H1 (cell line): Measurements from ENCODE around the gene ZWILCH. TPM values are rescaled to one million over a fixed set of nuclear protein-coding genes. Genes with fewer than 3 reads are reported as not detected.

Experiments
- CTCF ChIA-PET: fragments of 300-600 bp; sonication (Branson Sonifier 250); formaldehyde crosslinking; loops from one replicate; lab custom pipeline; 2021; ENCODE audit not compliant: partially characterized antibody; lab: Charles Lee
- POLR2A ChIA-PET: fragments of 300-600 bp; sonication (Branson Sonifier 250); formaldehyde crosslinking; loops from one replicate; lab custom pipeline; 2021; ENCODE audit warnings: inconsistent platforms; ENCODE audit not compliant: partially characterized antibody; lab: Charles Lee
- DNase-seq, 2 experiments: peaks; one replicate each; pipeline versions ENCODE4 v3.0.0 to v3.0.0-alpha.2; 2010 to 2022; ENCODE audit warnings: low spot score in 2 of 2, low read depth in 1 of 2, mixed read lengths in 1 of 2
- FAIRE-seq: peaks from 2 replicates; lab custom pipeline; 2011; peaks lifted over from hg19 to GRCh38; lab: Jason Lieb, UNC
- H2AFZ ChIP-seq: 2 replicates; pipeline ENCODE4 v1.8.1; 2012; ENCODE audit warnings: low read length, inconsistent platforms
- H2AK5ac ChIP-seq: 2 replicates; pipeline ENCODE4 v1.6.1; 2013; ENCODE audit warnings: low read depth, low read length
- H2BK120ac ChIP-seq: replicated peaks from 2 replicates; pipeline ENCODE3; 2013; ENCODE audit warnings: low read depth, low read length, inconsistent platforms
- H2BK12ac ChIP-seq: 2 replicates; pipeline ENCODE4 v1.6.1; 2013; ENCODE audit warnings: low read depth, low read length
- H2BK15ac ChIP-seq: 2 replicates; pipeline ENCODE4 v1.6.1; 2013; ENCODE audit warnings: low read length
- H2BK20ac ChIP-seq: 2 replicates; pipeline ENCODE4 v1.6.1; 2013; ENCODE audit warnings: low read length
- H2BK5ac ChIP-seq: 2 replicates; pipeline ENCODE4 v1.6.1; 2013; ENCODE audit warnings: low read depth, low read length
- H3K14ac ChIP-seq: 2 replicates; pipeline ENCODE4 v1.6.1; 2013; ENCODE audit warnings: inconsistent platforms; ENCODE audit not compliant: insufficient read length
- H3K18ac ChIP-seq: 2 replicates; pipeline ENCODE4 v1.6.1; 2013; ENCODE audit warnings: low read length; ENCODE audit errors: extremely low read depth
- H3K23ac ChIP-seq: 2 replicates; pipeline ENCODE4 v1.6.1; 2013; ENCODE audit warnings: inconsistent platforms; ENCODE audit not compliant: insufficient read length
- H3K23me2 ChIP-seq: 2 replicates; pipeline ENCODE4 v1.6.1; 2013; ENCODE audit warnings: low read depth, low read length
- H3K27ac ChIP-seq: 2 replicates; pipeline ENCODE4 v1.6.1; 2011; ENCODE audit warnings: low read depth, low read length, inconsistent platforms
- H3K27me3 ChIP-seq, 4 experiments: replicated peaks in 1 of 4; 1 replicate in 1 of 4; 2 replicates in 3 of 4; pipeline versions ENCODE4 v1.6.1 to v1.8.1; 2011 to 2013; ENCODE audit warnings: low read length in 3 of 4, mild to moderate bottlenecking in 3 of 4, inconsistent platforms in 2 of 4, mixed read lengths in 2 of 4, moderate library complexity in 1 of 4; ENCODE audit not compliant: control insufficient read depth in 3 of 4, insufficient read depth in 3 of 4; ENCODE audit errors: extremely low read depth in 1 of 4
- H3K36me3 ChIP-seq, 4 experiments: 2 replicates each; pipeline versions ENCODE4 v1.6.1 to v1.8.1; 2011 to 2013; ENCODE audit warnings: mild to moderate bottlenecking in 4 of 4, low read length in 3 of 4, moderate library complexity in 2 of 4, control low read depth in 1 of 4, inconsistent platforms in 1 of 4; ENCODE audit not compliant: insufficient read depth in 4 of 4, control insufficient read depth in 2 of 4
- H3K4ac ChIP-seq: replicated peaks from 2 replicates; pipeline ENCODE3; 2013; ENCODE audit warnings: low read length, low read depth, mixed read lengths, inconsistent platforms; ENCODE audit not compliant: insufficient read length
- H3K4me1 ChIP-seq, 4 experiments: replicated peaks in 1 of 4; 1 replicate in 1 of 4; 2 replicates in 3 of 4; pipeline versions ENCODE4 v1.6.1 to v1.8.1; 2011 to 2013; ENCODE audit warnings: low read length in 3 of 4, inconsistent platforms in 2 of 4, mixed read lengths in 1 of 4; ENCODE audit not compliant: insufficient read depth in 4 of 4, control insufficient read depth in 3 of 4
- H3K4me2 ChIP-seq, 2 experiments: 2 replicates each; pipeline versions ENCODE4 v1.6.1 to v1.8.1; 2011 to 2013; ENCODE audit warnings: low read depth in 2 of 2, low read length in 2 of 2, control low read depth in 1 of 2, inconsistent platforms in 1 of 2, mild to moderate bottlenecking in 1 of 2; ENCODE audit not compliant: insufficient read depth in 1 of 2
- H3K4me3 ChIP-seq, 4 experiments: fragments of 200-600, 300-600 bp in 1 of 4; sonication (generic), shearing (Covaris generic), sonication (Bioruptor Twin) in 1 of 4; 2 replicates each; pipeline versions ENCODE4 v1.5.1 to v1.8.1; 2011 to 2016; ENCODE audit warnings: low read length in 4 of 4, low read depth in 3 of 4, control low read depth in 2 of 4, inconsistent platforms in 2 of 4, mild to moderate bottlenecking in 2 of 4, mixed read lengths in 1 of 4, moderate library complexity in 1 of 4; ENCODE audit not compliant: insufficient read depth in 2 of 4; ENCODE audit errors: extremely low read depth in 1 of 4
- H3K56ac ChIP-seq: replicated peaks from 2 replicates; pipeline ENCODE3; 2013; ENCODE audit warnings: low read depth, mild to moderate bottlenecking, mixed read lengths, low read length, inconsistent platforms; ENCODE audit not compliant: insufficient read length
- H3K79me1 ChIP-seq: 2 replicates; pipeline ENCODE4 v1.6.1; 2013; ENCODE audit warnings: low read depth, low read length, control low read depth
- H3K79me2 ChIP-seq, 2 experiments: 2 replicates each; pipeline versions ENCODE4 v1.6.1 to v1.8.1; 2012 to 2013; ENCODE audit warnings: low read length in 2 of 2, mild to moderate bottlenecking in 2 of 2, inconsistent platforms in 1 of 2; ENCODE audit not compliant: insufficient read depth in 2 of 2, control insufficient read depth in 1 of 2
- H3K9ac ChIP-seq, 4 experiments: replicated peaks in 1 of 4; 1 replicate in 1 of 4; 2 replicates in 3 of 4; pipeline versions ENCODE4 v1.6.1 to v1.8.1; 2011 to 2013; ENCODE audit warnings: low read depth in 3 of 4, low read length in 3 of 4, control low read depth in 2 of 4, mild to moderate bottlenecking in 2 of 4, moderate library complexity in 2 of 4, inconsistent platforms in 1 of 4; ENCODE audit errors: extremely low read depth in 1 of 4
- H3K9me3 ChIP-seq, 2 experiments: 2 replicates each; pipeline versions ENCODE4 v1.6.1 to v1.8.1; 2012 to 2013; ENCODE audit warnings: mild to moderate bottlenecking in 2 of 2, moderate library complexity in 2 of 2, control low read depth in 1 of 2, inconsistent platforms in 1 of 2, low read depth in 1 of 2, low read length in 1 of 2, mixed read lengths in 1 of 2; ENCODE audit not compliant: insufficient read depth in 2 of 2
- H4K20me1 ChIP-seq, 2 experiments: replicated peaks in 1 of 2; 2 replicates each; pipeline versions ENCODE3 to v1.8.1; 2011 to 2013; ENCODE audit warnings: inconsistent platforms in 2 of 2, low read length in 2 of 2, mild to moderate bottlenecking in 1 of 2; ENCODE audit not compliant: insufficient read depth in 2 of 2, control insufficient read depth in 1 of 2
- H4K5ac ChIP-seq: 2 replicates; pipeline ENCODE4 v1.6.1; 2013; ENCODE audit warnings: low read length, low read depth, mixed read lengths, inconsistent platforms; ENCODE audit not compliant: insufficient read length
- H4K8ac ChIP-seq: 2 replicates; pipeline ENCODE4 v1.8.0; 2013; ENCODE audit warnings: mild to moderate bottlenecking, moderate library complexity, low read length, inconsistent platforms; ENCODE audit not compliant: insufficient read depth; ENCODE audit errors: extremely low read depth
- H4K91ac ChIP-seq: replicated peaks from 2 replicates; pipeline ENCODE3; 2013; ENCODE audit warnings: low read length, mixed read lengths, inconsistent platforms; ENCODE audit not compliant: insufficient read length
- BACH1 ChIP-seq: IDR thresholded peaks from 2 replicates; pipeline ENCODE4 v1.6.1; 2012; ENCODE audit warnings: low read length, improper control_type of control experiment
- BCL11A ChIP-seq, 2 experiments: IDR thresholded peaks; one replicate each; pipeline ENCODE4 v1.6.1; 2011; ENCODE audit warnings: low read depth in 2 of 2, low read length in 2 of 2, mild to moderate bottlenecking in 2 of 2
- EGR1 ChIP-seq: IDR thresholded peaks from 2 replicates; pipeline ENCODE4 v1.6.1; 2011; ENCODE audit warnings: low read depth, low read length, borderline replicate concordance
- EP300 ChIP-seq, 2 experiments: IDR thresholded peaks; 1 replicate in 1 of 2; 2 replicates in 1 of 2; pipeline ENCODE4 v1.6.1; 2011 to 2012; ENCODE audit warnings: low read depth in 2 of 2, low read length in 2 of 2, mild to moderate bottlenecking in 2 of 2, borderline replicate concordance in 1 of 2, inconsistent platforms in 1 of 2, moderate library complexity in 1 of 2
- GABPA ChIP-seq: IDR thresholded peaks from 2 replicates; pipeline ENCODE4 v1.6.1; 2011; ENCODE audit warnings: mild to moderate bottlenecking, low read length, moderate library complexity, borderline replicate concordance; ENCODE audit not compliant: insufficient read depth
- KDM4A ChIP-seq: IDR thresholded peaks from one replicate; pipeline ENCODE4 v1.7.1; 2012; ENCODE audit warnings: low read depth, mild to moderate bottlenecking, moderate library complexity, low read length, inconsistent platforms; ENCODE audit not compliant: severe bottlenecking
- NANOG ChIP-seq: IDR thresholded peaks from 2 replicates; pipeline ENCODE4 v1.6.1; 2011; ENCODE audit warnings: low read length, low read depth, mild to moderate bottlenecking, inconsistent platforms; ENCODE audit not compliant: insufficient read depth, poor library complexity, severe bottlenecking
- RFX5 ChIP-seq: IDR thresholded peaks from 2 replicates; pipeline ENCODE4 v1.6.1; 2011; ENCODE audit warnings: low read depth, low read length, improper control_type of control experiment, borderline replicate concordance
- SAP30 ChIP-seq: fragments of 300-600 bp; sonication (generic); IDR thresholded peaks from 2 replicates; pipeline ENCODE4 v1.7.1; 2012; ENCODE audit warnings: low read length, moderate library complexity, mild to moderate bottlenecking, inconsistent platforms; ENCODE audit not compliant: insufficient read depth, insufficient replicate concordance
- SIRT6 ChIP-seq: IDR thresholded peaks from one replicate; pipeline ENCODE4 v1.7.1; 2012; ENCODE audit warnings: low read length, inconsistent platforms
- SIX5 ChIP-seq: IDR thresholded peaks from 2 replicates; pipeline ENCODE4 v1.6.1; 2011; ENCODE audit warnings: mild to moderate bottlenecking, low read depth, low read length
- SRF ChIP-seq: IDR thresholded peaks from 2 replicates; pipeline ENCODE4 v1.6.1; 2011; ENCODE audit warnings: mild to moderate bottlenecking, low read depth, low read length, moderate library complexity
- SUZ12 ChIP-seq: fragments of 200-600 bp; sonication (generic); IDR thresholded peaks from 2 replicates; pipeline ENCODE4 v1.6.1; 2012; ENCODE audit warnings: mild to moderate bottlenecking, inconsistent platforms, low read length, moderate library complexity, mixed read lengths
- TCF12 ChIP-seq: IDR thresholded peaks from 2 replicates; pipeline ENCODE4 v1.6.1; 2011; ENCODE audit warnings: low read depth, mild to moderate bottlenecking, low read length
- WGBS, 2 experiments: shearing (Covaris generic) in 1 of 2; methylation state at CpG; one replicate each; pipeline versions ENCODE4 v1.1.6 to v1.1.7; 2013 to 2015; ENCODE audit warnings: low lambda C conversion rate in 2 of 2, mixed read lengths in 2 of 2, inconsistent platforms in 1 of 2, low coverage in 1 of 2, missing lambda C conversion rate in 1 of 2; ENCODE audit not compliant: insufficient replicate concordance in 2 of 2, insufficient coverage in 1 of 2, insufficient read length in 1 of 2; ENCODE audit errors: extremely low coverage in 1 of 2, missing lambda C conversion rate in 1 of 2; 5-methylcytosine and 5-hydroxymethylcytosine counted together
- polyA plus RNA-seq, 7 experiments: library from polyadenylated mRNA; depleted of rRNA in 3 of 7; stranded (reverse) in 5 of 7; unstranded in 2 of 7; fragments of >200 nt in 5 of 7; fragments of 200-250 nt in 2 of 7; gene quantifications; 1 replicate in 5 of 7; 2 replicates in 1 of 7; 4 replicates in 1 of 7; pipeline versions ENCODE4 v1.2.1 to v1.2.3, GENCODE V29; 2011 to 2013; ENCODE audit warnings: missing spikeins in 2 of 7, mixed read lengths in 2 of 7
- total RNA-seq: library from RNA; stranded (reverse); fragmentation: NEBNext Ultra II Directional; extraction: Animal tissue kit (Norgen Biotek cat#: 25700); gene quantifications from 2 replicates; pipeline ENCODE4 v1.2.1, GENCODE V29; 2021

Gene ZWILCH
- total and polyA plus RNA-seq, 2 of the 8 experiments (the other 6 are each of a cell fraction or from before 2014, with no cell fraction given), result 18.1 to 61.5 TPM

DNA sequence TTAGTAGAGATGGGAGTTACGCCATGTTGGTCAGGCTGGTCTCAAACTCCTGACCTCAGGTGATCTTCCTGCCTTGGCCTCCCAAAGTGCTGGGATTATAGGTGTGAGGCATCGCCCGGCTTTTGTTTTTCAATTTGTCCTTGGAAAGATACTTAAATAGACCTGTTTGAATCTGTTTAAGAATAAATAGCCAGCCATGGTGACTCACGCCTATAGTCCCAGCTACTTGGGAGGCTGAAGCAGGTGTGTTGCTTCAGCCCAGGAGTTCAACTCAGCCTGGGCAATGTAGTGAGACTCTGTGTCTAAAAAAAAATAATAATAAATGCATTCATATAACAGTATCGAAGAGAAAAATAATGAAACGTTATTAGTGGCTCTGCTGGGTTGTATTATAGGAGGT is 24.9 kb upstream of the ZWILCH start:
- FAIRE-seq, result no peak
- H3K23me2 ChIP-seq, result no peaks in the 10 kb centered on the region
- 86% methylated on average over 6 of the region's 6 CpGs; no CpG with 5 or more reads in 1 of the 2 experiments for WGBS, 2 experiments
- no peak for TF ChIP-seq SIX5
- TF ChIP-seq SIRT6, result no peak
- TF ChIP-seq RFX5, result no peak
- no peak for TF ChIP-seq SRF
- TF ChIP-seq EGR1, result no peak
- no peak for TF ChIP-seq EP300 (IDR thresholded peaks at IDR 0.05; ENCODE audit: borderline replicate concordance in 1 of 2, low read depth in 2 of 2, low read length in 2 of 2)
- no peak for TF ChIP-seq KDM4A
- no peak for TF ChIP-seq NANOG
- no peak for TF ChIP-seq BCL11A (IDR thresholded peaks at IDR 0.05; ENCODE audit: low read depth in 2 of 2, low read length in 2 of 2)
- no peak for TF ChIP-seq TCF12
- no peak for TF ChIP-seq SUZ12
- no peak for TF ChIP-seq GABPA
- TF ChIP-seq BACH1, result no peak
- TF ChIP-seq SAP30, result no peak
- TF ChIP-seq, all 59 proteins: peak for 0
- CTCF ChIA-PET, result no interaction called here
- Histone ChIP-seq H3K4ac (no peak overlapping the region), H2BK5ac (no peak overlapping the region), H3K4me3 (no peak overlapping the region), H3K18ac (no peak overlapping the region), H3K23ac (no peak overlapping the region), H3K79me1 (peaks cover 5% of the 10 kb centered on the region; the same call in 1 of the 2 replicates), H4K8ac (no peak overlapping the region), H2BK120ac (no peak overlapping the region), H3K27ac (no peak overlapping the region), H2BK15ac (no peak overlapping the region), H2AK5ac (no peak overlapping the region), H2BK12ac (no peak overlapping the region), H2AFZ (no peak overlapping the region), H4K20me1 (peaks cover 3% of the 10 kb centered on the region in 2 experiments), H3K36me3 (peaks cover 0 to 17% (median 9%) of the 10 kb centered on the region in 4 experiments; a peak in 5 of 8 replicates), H3K9ac (no peak overlapping the region), H3K79me2 (peaks cover 0 to 24% of the 10 kb centered on the region in 2 experiments; a peak in 1 of 4 replicates), H3K4me1 (peaks cover 9 to 20% (median 11%) of the 10 kb centered on the region in 4 experiments), H3K4me2 (no peak overlapping the region), H4K91ac (no peak overlapping the region), H3K56ac (no peak overlapping the region), H3K9me3 (no peaks in the 10 kb centered on the region), H3K27me3 (no peaks in the 10 kb centered on the region), H3K14ac (no peak overlapping the region), H4K5ac (no peak overlapping the region), H2BK20ac (no peak overlapping the region)
- DNase-seq, result no peak
- POLR2A ChIA-PET, result interaction anchor here (1.1 to 2.9 kb wide), 3 partner anchors 17 to 23 kb away, joined by 3 to 14 read pairs (median 4); partner anchors contain the start of gene SNAPC5
